GM21529 (cell line): ENCODE results near the gene BRD7.

ENCODE experiments used
- ATAC-seq: cut with Tn5 transposase; IDR thresholded peaks from one replicate; pipeline ENCODE4 v1.9.1; 2021; ENCODE audit not compliant: unreplicated experiment

The BRD7 gene

DNA sequence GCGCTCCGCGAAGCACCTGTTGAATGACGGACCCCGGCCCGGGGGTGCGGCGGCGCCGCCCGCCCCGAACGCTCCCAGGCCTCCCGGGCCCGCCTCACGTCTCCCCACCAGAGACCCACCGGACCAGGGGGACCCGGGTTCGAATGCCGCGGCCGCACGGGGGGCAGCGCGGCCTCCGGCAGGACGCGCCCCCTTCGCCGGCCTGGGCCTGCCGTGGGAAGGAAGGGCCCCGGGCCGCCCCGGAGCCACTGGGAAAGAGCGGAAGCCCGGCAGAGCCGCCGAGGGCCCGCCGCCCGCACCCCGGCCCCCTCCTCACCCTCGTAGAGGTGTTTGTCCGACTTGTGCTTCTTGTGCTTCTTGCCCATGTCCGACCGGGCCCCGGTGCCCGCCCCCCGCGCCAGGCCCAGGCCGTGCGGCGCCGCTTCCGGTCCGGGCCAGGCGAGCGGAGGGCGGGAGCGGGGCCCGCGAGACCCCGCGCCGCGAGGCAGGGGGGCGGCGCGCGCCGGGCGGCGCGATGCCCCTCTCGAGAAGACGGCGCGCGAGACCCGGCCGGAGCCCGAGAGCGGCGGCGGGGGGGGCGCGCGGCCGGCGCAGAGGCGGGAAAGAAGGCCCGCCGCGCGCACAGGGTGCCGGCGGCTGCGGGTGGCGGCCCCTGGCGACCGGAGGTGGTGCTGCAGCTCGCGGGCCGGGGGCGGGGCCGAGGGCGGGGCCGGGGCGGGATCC, at the start of gene BRD7:
TSS of gene BRD7 (minus strand) at position 579 of the 723 bp plus-strand sequence. CDS start at position 365, 214 bp downstream.
- ATAC-seq = peak; percentile 68

DNA sequence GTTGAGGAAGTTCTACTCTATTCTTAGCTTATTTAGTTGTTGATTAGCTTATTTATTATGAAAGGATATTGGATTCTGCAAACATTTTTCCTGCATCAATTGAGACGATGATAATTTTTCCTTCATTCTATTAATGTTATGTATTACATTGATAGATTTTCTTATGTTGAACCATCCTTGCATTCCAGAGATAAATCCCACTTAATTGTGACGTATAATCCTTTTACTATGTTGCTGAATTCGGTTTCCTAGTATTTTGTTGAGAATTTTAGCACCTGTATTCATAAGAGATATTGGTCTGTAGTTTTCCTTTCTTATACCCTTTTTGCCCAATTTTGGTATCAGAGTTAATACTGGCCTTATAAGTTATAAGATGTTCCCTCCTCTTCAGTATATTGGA, 47.6 kb upstream of the BRD7 start:
- no peak for ATAC-seq

DNA sequence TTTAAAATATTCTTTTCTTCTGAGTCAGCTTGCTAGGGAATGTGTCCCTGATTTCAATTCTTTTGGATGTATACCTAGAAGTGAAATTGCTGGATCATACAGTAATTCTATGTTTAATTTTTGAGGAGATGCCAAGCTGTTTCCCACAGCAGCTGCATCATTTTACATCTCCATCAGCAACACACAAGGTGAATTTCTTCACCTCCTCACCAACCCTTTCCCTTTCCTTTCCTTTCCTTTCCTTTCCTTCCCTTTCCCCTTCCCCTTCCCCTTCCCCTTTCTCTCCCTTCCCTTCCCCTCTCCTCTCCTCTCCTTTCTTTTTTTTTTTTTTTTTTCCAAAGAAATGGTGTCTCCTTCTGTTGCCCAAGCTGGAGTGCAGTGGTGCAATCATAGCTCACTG, 45.4 kb upstream of the BRD7 start:
- ATAC-seq = no peak

DNA sequence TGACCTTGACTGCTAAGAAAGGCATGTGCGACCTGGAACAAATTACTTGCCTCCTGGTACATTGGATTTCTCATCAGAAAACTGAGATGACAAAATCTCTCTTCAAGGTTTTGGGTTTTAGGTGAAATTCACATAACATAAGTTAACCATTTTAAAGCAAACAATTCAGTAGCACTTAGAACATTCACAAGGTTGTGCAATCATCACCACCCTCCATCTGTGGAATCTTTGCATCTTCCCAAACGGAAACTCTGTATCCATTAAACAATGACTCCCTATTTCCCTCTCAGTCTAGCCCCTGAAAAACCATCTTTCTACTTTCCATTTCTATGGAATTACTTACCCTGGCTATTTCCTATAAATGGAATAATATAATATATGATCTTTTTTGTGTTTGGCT, 42.2 kb upstream of the BRD7 start:
- no peak for ATAC-seq

DNA sequence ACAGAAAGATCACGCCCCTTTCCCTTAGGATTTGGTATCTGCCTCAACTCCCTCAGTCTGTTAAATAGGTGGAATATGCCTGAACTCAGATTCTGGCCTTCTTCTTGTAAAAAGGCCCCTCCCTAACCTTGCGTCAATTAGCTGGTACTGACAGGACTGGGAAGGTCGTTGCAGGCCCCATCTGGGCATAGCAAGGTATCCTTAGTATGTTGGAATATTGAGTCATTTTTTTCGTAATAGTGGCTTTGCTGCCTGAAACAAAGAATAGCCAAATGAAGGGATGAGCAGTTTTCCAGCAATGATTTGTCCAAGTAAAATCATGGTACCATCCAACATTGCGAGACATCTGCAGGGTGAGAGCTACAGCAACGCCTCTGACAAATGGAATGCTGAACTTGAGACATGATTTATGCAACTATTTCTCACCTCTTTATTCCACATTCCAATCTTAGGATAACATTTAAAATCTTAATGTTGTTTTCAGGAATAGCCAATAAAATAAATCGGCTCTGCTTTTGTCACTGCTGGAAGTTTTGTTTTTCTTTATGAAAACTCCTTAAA, 39.3 kb upstream of the BRD7 start:
- ATAC-seq = no peak

DNA sequence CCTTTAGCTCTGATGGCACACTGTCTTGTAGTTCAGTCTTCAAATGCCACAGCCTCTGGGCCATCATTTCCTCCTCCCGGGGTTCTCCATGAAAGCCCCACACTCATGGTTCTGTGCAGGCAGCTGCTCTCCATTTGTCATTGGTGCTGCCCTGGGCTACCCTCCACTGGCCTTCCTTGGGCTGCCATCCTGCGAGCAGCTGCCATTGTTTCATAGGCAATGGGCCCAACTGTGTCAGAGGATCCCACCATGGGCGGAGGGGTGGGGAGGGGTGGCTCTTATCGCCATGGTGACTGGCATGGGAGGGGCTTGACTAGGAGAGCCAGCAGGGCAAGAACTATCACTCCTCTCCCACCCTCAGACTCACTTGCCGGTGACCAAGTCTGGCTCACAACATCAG, 38.6 kb upstream of the BRD7 start:
- ATAC-seq = no peak

DNA sequence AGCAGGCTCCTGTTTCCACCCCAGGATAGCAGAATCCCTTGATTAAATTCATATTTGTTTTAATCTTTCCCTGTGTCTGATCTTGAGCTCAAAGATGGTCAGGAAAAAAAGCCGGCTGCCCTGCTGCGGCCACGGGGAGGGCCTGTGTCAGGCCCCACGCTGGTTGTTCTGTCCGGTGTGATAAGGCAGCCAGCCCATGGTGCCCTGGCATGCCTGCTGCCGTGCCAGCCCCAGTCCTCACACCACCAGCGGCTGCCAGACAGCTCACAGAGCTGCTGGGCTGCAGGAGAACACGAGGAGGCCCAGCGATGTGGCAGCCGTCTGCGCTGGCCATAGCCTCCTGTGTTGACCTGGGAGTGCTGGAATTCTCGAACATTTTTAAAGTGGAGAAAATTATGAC, 34.7 kb upstream of the BRD7 start:
- no peak for ATAC-seq

DNA sequence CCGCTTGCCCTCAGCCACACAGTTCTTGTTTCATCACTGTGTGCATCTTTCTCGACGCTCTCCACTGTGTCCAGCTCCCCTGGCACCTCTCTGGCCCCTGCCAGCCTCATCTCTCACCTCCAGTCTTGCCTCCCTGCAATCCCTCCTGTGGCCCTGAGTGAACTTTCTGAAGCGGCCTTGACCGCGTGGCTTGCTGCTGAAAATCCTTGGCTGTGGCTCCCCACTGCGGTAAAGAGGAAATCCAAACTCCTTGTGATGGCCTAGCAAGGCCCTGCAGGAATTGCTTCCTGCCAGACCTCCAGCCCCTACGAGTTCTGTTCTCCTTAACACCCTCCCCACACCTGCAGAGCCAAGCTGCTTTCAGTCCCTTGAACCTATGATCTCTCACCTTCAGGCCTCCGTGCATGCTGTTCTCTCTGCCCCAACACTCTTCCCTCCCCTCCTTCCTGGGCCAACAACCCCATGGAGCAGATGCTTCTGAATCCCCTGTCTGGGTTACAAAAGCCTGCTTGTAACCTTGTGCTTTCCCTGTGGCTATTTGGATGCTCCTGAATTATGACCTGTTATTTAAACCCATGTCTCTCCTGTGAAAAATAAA, 33.6 kb upstream of the BRD7 start:
- no peak for ATAC-seq

DNA sequence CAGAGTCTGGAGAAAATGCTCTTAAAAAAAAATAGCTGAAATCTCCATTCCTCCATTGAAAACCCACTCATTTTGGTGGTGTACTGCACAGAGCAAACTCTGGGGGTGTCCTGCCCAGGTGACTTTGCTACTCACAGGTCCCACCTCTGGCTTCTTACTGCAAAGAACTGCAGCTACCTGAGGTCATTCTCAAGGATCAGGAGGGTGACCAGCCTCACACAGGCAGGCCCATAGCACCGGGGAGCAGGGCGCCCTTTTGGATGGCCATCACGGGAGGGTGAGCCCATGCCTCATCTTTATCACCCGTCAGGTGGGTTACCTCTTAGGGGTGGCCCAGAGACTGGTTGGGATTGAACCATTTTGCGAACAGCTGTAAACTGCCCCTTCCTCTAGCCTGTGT, 32.6 kb upstream of the BRD7 start:
- ATAC-seq = no peak

DNA sequence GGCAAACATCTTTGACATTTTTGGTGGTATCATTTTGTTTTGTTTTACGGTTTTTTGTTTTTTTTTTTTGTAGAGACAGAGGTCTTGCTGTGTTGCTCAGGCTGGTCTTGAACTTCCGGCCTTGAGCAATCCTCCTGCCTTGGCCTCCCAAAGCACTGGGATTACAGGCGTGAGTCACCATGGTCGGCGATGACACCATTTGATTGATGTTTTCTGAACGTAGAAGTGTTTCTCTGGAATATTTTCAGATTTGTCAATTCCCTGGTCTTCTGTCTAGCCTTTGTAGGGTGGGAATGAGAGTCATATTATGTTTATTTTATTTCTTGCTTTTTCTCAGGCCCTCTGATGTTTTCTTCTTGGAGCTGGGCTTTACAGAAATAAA, 32.2 kb upstream of the BRD7 start:
- no peak for ATAC-seq

DNA sequence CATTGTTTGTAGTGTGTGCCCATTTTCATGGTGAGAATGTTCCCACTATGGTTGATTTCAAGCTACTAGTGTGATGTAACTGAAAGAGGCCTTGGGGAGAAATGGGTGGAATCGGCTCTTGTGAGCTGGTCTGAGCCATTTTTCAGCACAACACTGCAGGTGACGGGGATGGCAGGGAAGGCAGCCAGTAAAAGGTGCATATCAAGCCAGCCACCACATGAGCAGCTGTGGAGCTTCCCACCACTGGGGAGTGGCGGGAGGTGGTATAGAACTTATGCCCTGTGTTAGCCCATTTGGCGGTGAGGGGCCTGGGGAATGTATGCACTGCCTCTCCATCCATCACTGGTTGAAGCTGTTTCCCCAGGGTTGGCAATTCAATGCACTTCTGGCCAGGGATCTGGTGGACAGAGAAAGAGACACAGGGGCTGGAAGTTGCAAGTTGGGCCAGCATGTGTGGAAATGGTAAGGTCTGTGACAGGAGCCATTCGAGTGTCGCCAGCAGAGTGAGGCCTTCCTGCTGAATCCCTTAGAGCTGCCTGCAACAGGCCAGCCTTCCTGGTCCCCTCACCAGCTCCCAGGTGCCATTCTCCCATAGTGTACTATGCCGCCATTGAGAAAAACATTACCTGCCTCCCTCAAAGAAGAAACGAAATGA, 31.7 kb upstream of the BRD7 start:
- ATAC-seq = no peak

DNA sequence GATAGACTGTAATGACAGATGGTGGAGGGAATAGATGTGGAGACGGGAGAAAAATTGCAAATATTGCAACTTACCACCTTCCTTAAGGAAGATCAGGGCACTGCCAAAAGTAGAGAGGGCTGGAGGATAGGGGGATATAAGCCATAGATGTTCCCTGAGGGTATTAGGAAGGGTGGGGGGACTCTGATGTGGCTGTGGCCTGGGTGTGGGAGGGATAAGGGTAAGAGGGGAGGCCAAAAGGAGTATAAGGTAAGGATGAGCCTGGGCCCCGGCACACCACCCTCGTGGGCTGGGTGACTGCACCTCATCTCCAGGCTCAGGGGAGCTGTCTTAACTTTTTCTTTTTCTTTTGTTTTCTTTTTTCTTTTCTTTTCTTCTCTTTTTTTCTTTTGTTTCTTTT, 30.6 kb upstream of the BRD7 start:
- no peak for ATAC-seq

DNA sequence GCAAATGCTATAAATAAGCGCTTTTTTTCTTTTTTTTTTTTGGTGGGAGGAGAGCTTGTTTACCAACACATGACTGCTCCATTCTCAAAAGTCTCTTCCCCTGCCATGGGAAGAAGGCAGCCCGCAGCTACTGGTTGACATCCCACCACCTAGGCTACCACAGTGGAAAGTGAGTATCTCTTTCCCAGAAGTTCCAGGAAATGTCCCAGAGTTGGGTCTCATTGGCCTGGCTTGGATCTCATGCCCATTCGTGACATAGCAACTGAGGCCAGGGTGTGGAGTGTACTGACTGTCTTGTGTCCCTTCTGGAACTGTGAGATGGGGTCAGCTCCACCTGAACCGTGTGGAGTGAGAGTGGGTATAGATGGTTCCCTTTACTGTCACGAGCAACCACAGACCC, 29.5 kb upstream of the BRD7 start:
- ATAC-seq = no peak

DNA sequence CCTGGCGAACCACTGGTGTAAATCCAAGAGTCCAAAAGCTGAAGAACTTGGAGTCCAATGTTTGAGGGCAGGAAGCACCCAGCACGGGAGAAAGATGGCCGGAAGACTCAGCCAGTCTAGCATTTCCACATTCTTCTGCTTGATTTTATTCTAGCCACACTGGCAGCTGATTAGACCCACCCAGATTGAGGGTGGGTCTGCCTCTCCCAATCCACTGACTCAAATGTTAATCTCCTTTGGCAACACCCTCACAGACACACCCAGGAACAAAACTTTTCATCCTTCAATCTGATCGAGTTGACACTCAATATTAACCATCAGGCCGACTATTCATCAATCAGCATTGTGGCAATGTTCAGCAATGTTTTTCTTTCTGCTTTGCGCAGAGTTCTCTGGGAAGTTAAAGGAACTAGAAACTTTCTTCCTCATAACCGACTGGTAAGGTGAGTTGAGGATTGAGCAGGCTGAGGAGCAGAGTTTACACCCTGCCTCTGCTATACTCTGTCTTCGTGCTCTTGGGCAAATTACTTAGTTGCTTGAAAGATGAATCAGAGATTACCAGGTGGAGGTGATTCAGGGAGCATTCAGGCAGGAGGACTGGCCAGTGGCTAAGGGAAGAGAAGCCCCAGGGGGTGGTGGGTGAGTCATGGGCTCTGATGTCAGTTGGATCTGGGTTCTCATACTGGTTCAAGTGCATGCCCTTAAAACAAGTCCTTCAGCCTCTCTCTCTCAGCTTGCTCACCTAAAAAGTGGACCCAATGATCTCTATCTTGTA, 28.2 kb upstream of the BRD7 start:
- ATAC-seq = no peak

DNA sequence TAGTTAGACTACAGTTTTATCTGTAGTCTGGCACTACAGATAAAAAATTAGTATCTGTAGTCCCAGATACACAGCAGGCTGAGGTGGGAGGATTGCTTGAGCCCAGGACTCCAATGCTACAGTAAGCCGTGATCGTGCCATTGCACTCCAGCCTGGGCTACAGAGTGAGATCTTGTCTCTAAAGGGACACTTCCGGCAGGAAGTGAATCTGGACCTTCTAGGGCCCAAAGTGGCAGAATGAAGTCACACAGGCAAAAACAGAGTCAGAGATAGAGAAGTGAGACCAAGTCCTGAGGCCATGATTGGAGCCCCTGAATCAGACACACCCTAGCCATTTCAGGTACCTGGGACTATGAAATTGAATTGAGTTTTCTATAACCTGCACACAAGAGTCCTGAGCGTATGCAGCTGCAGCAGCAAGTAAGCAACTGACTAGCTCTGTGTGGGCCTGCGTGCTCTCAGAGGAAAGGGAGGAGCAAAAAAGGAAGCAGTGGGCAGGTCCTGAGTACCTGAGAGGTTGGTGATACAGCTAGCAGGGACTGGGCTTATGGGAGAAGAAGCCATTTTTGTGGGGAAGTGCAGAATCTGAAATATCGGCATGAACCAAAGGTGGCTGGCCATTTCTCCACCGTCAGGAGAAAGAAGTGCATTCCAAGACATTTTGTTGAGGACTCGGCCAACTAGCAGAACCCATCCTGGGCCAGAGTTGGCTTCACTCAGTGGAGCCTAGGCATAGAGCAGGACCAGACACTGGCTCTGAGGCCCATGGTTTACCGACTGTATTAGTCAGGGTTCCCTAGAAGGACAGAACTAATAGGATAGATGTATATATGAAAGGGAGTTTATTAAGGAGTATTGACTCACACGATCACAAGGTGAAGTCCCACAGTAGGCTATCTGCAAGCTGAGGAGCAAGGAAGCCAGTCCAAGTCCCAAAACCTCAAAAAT, 27.2 kb upstream of the BRD7 start:
- ATAC-seq = peak; percentile 79

DNA sequence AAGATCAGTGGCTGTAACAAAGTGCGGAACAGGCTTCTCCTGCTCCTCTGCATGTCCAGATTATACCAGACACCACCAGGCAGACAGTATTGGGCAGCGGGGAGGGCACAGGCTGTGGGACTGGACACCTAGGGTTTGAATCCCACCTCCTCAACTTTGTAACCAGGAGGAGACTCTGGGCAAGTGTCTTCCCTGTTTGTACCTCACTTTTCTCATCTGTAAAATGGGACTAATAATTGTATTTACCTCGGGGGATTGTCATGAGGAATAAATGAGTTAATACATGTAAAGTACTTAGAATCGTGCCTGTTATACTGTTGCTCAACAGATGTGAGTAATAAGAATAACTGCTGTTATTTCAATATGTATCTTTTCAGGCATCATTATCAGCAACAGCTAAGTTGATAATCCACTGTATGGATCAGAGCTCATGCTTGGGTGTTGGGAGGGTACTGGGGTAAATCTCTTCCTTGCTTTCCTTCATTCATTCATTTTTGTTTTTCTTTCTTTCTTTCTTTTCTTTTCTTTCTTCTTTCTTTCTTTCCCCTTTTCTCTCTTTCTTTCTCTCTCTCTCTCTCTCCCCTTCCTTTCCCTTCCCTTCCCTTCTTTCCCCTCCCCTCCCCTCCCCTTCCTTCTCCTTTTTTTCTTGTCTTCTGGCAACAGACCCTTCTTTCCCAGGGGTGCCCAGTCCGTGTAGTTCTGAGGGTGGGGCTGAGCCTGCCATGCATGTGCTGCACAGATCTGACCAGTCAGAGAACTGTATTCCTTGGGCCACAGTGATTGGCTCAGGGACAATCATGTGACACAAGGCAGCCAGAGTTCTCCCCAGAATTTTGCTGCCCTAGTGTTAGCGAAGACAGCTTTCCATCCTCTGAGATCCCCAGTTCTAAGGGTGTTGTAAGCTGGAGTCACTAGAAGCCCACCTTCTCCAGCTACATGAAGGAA, 25.3 kb upstream of the BRD7 start:
- ATAC-seq = no peak

DNA sequence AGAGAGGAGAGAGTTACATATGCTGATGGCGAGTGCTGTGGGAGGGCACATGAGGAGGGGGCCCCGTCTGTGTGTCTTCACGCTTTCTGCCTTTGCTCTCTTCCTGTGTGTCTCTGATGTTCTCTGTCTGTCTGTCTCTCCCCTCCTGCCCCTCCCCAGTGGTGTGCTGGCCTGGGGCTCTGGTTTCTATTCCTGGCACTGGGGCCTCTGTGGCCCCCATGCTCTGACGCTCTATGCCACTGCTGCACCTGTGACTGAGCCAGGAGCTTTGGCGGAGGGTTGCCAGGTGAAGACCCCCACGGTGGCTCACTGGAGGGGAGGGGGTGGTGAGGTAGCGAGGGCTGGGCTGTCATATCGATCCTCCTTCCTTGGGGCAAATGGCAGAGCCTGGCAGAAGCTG, 24.6 kb upstream of the BRD7 start:
- no peak for ATAC-seq

DNA sequence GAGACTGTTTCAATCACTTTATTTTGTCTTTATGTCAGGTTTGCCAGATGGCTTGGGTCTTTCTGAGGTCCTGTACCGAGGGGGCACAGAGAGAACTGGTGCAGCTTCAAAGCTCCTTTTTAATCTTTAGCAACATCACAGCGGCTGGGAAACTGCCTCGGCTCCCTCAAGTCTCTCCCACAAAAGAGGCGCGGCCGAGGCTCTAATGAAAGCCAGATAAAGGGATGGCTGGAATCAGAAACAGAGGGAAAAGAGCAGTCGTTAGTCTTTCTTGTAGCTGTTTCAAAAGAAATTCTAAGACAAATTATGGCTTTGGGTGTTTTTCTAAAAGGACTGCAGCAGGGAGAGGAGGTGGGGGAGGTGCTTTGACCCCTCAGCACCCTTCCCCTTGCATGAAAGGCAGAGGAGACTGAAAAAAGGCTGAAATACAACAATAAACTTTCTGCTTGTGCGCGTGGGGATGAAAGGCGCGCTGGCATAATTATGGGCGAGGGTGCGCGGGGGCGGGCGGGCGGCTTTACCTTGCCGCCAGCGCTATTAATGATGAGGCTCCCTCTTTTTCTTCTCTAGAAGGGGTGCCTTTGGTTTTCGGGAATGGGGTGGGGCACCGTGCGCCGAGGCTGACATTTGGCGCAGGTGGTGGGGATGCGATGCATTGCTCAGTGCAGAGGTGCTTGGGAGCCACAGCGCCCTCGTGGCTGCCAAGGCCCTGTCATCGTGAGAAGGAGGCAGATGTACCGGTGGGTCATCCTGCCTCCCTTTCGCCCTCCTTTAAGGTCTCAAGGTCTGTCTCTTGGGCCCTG, 22.3 kb upstream of the BRD7 start:
- ATAC-seq = no peak
